H1 (cell line): Measurements from ENCODE around the gene ENPP5. TPM values are rescaled to one million over a fixed set of nuclear protein-coding genes. Genes with fewer than 3 reads are reported as not detected.

Experiments used
- CBX5 ChIP-seq: fragments of 300-800, 300-1000 bp; sonication (generic); IDR thresholded peaks from 2 replicates; pipeline ENCODE4 v1.7.1; 2016; ENCODE audit warnings: antibody characterized with exemption, low read length, low read depth
- CHD2 ChIP-seq: IDR thresholded peaks from 2 replicates; pipeline ENCODE4 v1.6.1; 2012; ENCODE audit warnings: low read length, improper control_type of control experiment
- KDM1A ChIP-seq: fragments of 200-600, 300-600 bp; sonication (generic); IDR thresholded peaks from 2 replicates; pipeline ENCODE4 v1.7.1; 2016; ENCODE audit warnings: mild to moderate bottlenecking, low read length, borderline replicate concordance
- NRF1 ChIP-seq: IDR thresholded peaks from 2 replicates; pipeline ENCODE4 v1.6.1; 2011; ENCODE audit warnings: mild to moderate bottlenecking, low read depth, low read length, improper control_type of control experiment
- RBBP5 ChIP-seq: IDR thresholded peaks from 2 replicates; pipeline ENCODE4 v1.7.1; 2012; ENCODE audit warnings: low read depth, mild to moderate bottlenecking, inconsistent platforms, low read length, moderate library complexity, borderline replicate concordance
- polyA plus RNA-seq, 7 experiments: library from polyadenylated mRNA; depleted of rRNA in 3 of 7; stranded (reverse) in 5 of 7; unstranded in 2 of 7; fragments of >200 nt in 5 of 7; fragments of 200-250 nt in 2 of 7; gene quantifications; 1 replicate in 5 of 7; 2 replicates in 1 of 7; 4 replicates in 1 of 7; pipeline versions ENCODE4 v1.2.1 to v1.2.3, GENCODE V29; 2011 to 2013; ENCODE audit warnings: missing spikeins in 2 of 7, mixed read lengths in 2 of 7
- total RNA-seq: library from RNA; stranded (reverse); fragmentation: NEBNext Ultra II Directional; extraction: Animal tissue kit (Norgen Biotek cat#: 25700); gene quantifications from 2 replicates; pipeline ENCODE4 v1.2.1, GENCODE V29; 2021

The ENPP5 gene
- total and polyA plus RNA-seq, 2 of the 8 experiments (the other 6 are each of a cell fraction or from before 2014, with no cell fraction given), result 5.1 to 7.6 TPM

DNA sequence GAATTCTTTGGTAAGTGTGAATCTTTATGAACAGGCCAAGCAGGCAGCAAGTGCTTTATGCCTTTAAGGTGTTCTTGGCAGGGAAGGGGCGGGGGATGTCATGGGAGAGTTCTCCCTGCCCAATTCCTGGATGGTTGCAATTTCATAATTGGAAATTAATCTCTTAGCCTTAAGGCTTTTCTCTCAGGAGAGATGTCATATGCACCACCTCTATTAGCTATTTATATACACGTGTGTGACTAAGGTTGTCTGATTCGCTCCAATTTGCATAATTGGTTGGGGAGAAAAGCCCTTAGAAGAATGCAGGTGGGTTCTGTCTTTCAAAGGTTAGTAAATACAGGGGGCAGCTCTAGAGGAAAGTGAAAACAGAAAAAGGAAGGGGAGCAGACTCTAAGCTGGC, 5.2 kb upstream of the ENPP5 start (continued):
- TF ChIP-seq RBBP5 (no peak), CBX5 (no peak), NRF1 (no peak), KDM1A (no peak), CHD2 (no peak)
- TF ChIP-seq, all 59 proteins: peak for 0
